Omental fat pad (tissue), 4 donors: Measurements from ENCODE around the gene MCAT. TPM values are rescaled to one million over a fixed set of nuclear protein-coding genes. Genes with fewer than 3 reads are reported as not detected.
"Not testable (repeated sequence)": the region's sequence is repeated elsewhere in the genome, so short reads cannot be mapped to it uniquely, and the experiment has no call there.

Experiments used
- ATAC-seq: fragments of 150-250 bp; one replicate; pipeline ENCODE4 v1.9.1; 2016; ENCODE audit warnings: mild to moderate bottlenecking, moderate library complexity; ENCODE audit not compliant: low FRiP score
- DNase-seq: peaks from one replicate; pipeline ENCODE4 v3.0.0-alpha.2; 2019; ENCODE audit warnings: low spot score
- total RNA-seq, 4 donors: library from RNA; depleted of rRNA; stranded (reverse); fragments of >200 nt; gene quantifications; one replicate each; pipeline ENCODE4 v1.1.0, GENCODE V29; 2016
- TF ChIP-seq, protein P1 (sequence below), 3 donors: fragments of 450-650 bp; IDR thresholded peaks; one replicate each; pipeline ENCODE4 v1.5.1; 2016 to 2017; ENCODE audit warnings: antibody characterized with exemption in 3 of 3, mild to moderate bottlenecking in 3 of 3, moderate library complexity in 2 of 3

MCAT gene
- total RNA-seq, 4 donors from 2014 or later, result 19.3 to 28.6 (median 25.2) TPM

- DNase-seq, result no peak
- ATAC-seq, result no peak
- TF ChIP-seq, protein P1, sequence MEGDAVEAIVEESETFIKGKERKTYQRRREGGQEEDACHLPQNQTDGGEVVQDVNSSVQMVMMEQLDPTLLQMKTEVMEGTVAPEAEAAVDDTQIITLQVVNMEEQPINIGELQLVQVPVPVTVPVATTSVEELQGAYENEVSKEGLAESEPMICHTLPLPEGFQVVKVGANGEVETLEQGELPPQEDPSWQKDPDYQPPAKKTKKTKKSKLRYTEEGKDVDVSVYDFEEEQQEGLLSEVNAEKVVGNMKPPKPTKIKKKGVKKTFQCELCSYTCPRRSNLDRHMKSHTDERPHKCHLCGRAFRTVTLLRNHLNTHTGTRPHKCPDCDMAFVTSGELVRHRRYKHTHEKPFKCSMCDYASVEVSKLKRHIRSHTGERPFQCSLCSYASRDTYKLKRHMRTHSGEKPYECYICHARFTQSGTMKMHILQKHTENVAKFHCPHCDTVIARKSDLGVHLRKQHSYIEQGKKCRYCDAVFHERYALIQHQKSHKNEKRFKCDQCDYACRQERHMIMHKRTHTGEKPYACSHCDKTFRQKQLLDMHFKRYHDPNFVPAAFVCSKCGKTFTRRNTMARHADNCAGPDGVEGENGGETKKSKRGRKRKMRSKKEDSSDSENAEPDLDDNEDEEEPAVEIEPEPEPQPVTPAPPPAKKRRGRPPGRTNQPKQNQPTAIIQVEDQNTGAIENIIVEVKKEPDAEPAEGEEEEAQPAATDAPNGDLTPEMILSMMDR (IDR thresholded peaks at IDR 0.05), result no peak
Observed at GRCh38 chr22:43147821-43148220, 4.6 kb upstream of the MCAT start.

DNA sequence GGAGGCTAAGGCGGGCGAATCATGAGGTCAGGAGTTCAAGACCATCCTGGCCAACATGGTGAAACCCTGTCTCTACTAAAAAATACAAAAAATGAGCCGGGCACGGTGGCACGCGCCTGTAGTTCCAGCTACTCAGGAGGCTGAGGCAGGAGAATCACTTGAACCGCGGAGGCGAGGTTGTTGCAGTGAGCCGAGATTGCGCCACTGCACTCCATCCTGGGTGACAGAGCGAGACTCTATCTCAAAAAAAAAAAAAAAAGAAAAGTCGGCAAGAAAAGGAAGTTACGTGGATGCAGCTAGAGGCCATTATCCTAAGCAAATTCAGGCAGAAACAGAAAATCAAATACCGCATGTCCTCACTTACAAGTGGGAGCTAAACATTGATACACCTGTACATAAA, 3.1 kb upstream of the MCAT start:
- DNase-seq, ATAC-seq: not testable (repeated sequence)

GRCh38 chr22:43145371-43145770, 2.2 kb upstream of the MCAT start:
- ATAC-seq, DNase-seq: not testable (repeated sequence)

DNA sequence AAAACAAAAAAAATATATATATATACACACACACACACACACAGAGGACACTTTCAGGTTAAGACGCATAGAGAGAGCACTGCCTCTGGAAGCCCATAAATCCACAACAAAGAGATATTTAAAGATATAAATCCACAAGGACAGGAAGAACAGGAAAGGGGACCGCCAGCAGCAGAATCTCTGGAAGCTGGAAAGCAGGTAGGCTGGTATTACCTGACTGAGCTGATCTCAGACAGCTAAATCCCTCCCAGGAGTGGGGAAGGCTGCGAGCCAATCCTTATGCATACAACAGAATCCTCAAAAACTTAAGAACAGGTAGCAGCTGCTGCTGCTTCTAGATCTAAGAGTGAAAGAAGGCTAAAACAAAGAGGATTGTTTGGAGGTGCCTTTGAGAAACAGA, 1.8 kb upstream of the MCAT start:
- no peak for ATAC-seq
- no peak for DNase-seq
- TF ChIP-seq, protein P1 (IDR thresholded peaks at IDR 0.05), result no peak

GRCh38 chr22:43136801-43137200, 6.4 kb downstream of the MCAT start:
- TF ChIP-seq, protein P1 (IDR thresholded peaks at IDR 0.05), result no peak
- DNase-seq, result no peak
- ATAC-seq, result no peak

- TF ChIP-seq, protein P1 (IDR thresholded peaks at IDR 0.05), result no peak
- DNase-seq (no peak), ATAC-seq (no peak)
Observed at GRCh38 chr22:43136255-43136654, 6.9 kb downstream of the MCAT start.

DNA sequence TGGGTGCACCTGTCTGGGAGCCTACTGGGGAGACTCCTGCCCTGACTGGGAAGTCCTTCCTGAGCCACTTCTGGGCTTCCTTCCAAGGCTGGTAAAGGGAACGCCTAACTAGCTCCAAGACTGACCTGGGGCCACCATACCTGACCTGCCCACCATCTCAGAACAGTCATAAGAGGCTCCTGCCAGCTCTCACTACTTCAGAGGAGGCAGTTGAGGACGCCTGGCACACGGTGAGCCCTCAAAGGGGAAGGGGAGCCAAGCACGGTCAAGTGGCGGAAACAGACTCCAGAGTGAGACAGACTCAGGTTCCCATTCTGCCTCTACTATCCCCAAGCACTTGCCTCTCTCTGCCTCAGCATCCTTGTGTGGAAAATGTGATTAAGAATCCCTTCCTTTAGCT, 7.6 kb downstream of the MCAT start:
- no peak for ATAC-seq
- TF ChIP-seq, protein P1 (IDR thresholded peaks at IDR 0.05), result no peak
- DNase-seq, result no peak

DNA sequence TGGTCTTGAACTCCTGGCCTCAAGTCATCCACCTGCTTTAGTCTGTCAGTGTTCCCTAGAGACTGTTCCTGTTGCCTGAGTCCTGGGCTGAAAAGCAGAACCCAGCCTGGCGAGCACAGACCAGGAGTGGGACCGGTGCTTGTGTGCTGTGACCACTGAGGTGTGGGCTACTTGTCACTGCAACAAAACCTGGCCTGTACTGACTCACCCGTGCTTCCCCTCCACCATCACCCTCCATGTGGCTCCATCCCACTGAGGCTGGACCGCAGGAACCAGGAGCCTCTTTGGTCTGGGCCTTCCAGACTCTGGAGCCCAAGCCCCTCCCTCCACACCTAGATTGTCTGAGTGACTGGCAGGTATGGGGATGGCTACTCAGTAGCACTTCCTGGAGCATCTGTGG, 8.6 kb downstream of the MCAT start:
- TF ChIP-seq, protein P1 (IDR thresholded peaks at IDR 0.05), result no peak

More for the DNA sequence above, 8.6 kb downstream of the MCAT start:
- no peak for DNase-seq
- no peak for ATAC-seq
